HepG2 (cell line): ENCODE results near the gene C14orf93. TPM values are rescaled to one million over a fixed set of nuclear protein-coding genes. Genes with fewer than 3 reads are reported as not detected.
A peak's percentile ranks its signal among the peaks of the same experiment; 100 is the strongest.

ENCODE experiments used
- DBP ChIP-seq: sonication (generic); formaldehyde crosslinking; IDR thresholded peaks from 2 replicates; pipeline ENCODE4 v1.4.0; 2020; ENCODE audit warnings: missing genetic modification reagents; ENCODE audit errors: not compliant biosample characterization
- FOXA3 ChIP-seq: IDR thresholded peaks from 2 replicates; pipeline ENCODE4 v1.6.1; 2016; ENCODE audit warnings: missing genetic modification reagents, missing compliant biosample characterization
- HMGXB4 ChIP-seq, 2 experiments: sonication (generic) in 1 of 2; formaldehyde crosslinking in 1 of 2; IDR thresholded peaks; 2 replicates each; pipeline versions ENCODE4 v1.4.0 to v1.6.1; 2018 to 2020; ENCODE audit warnings: missing genetic modification reagents in 2 of 2, borderline replicate concordance in 1 of 2, low read depth in 1 of 2, mild to moderate bottlenecking in 1 of 2, missing biosample characterization in 1 of 2
- HNF1A ChIP-seq, 2 experiments: sonication (generic) in 1 of 2; formaldehyde crosslinking in 1 of 2; IDR thresholded peaks; 2 replicates each; pipeline versions ENCODE4 v1.4.0 to v1.6.1; 2016 to 2020; ENCODE audit warnings: borderline replicate concordance in 1 of 2, low read depth in 1 of 2, mild to moderate bottlenecking in 1 of 2, missing genetic modification reagents in 1 of 2
- IRF2 ChIP-seq: IDR thresholded peaks from 2 replicates; pipeline ENCODE4 v1.6.1; 2018; ENCODE audit warnings: missing genetic modification reagents, missing compliant biosample characterization
- NR2F6 ChIP-seq, 2 experiments: IDR thresholded peaks; 2 replicates each; pipeline ENCODE4 v1.6.1; 2016; ENCODE audit warnings: antibody characterized with exemption in 1 of 2, mild to moderate bottlenecking in 1 of 2
- TGIF2 ChIP-seq: IDR thresholded peaks from 2 replicates; pipeline ENCODE4 v1.6.1; 2016; ENCODE audit warnings: control low read depth, missing compliant biosample characterization
- U2AF1 ChIP-seq: fragments of 200-400 bp; formaldehyde crosslinking; optimal IDR thresholded peaks from 2 replicates; pipeline ENCODE3; 2017; ENCODE audit warnings: mild to moderate bottlenecking, low read depth, low read length
- YY1 ChIP-seq: IDR thresholded peaks from 2 replicates; pipeline ENCODE4 v1.6.1; 2011; ENCODE audit warnings: low read length, low read depth, moderate library complexity, mild to moderate bottlenecking; ENCODE audit not compliant: insufficient read depth, insufficient replicate concordance
- ZFP37 ChIP-seq: sonication (generic); formaldehyde crosslinking; IDR thresholded peaks from 2 replicates; pipeline ENCODE4 v1.4.0; 2020; ENCODE audit warnings: missing genetic modification reagents, borderline replicate concordance
- ZNF143 ChIP-seq: sonication (generic); formaldehyde crosslinking; IDR thresholded peaks from 2 replicates; pipeline ENCODE4 v1.4.0; 2020; ENCODE audit warnings: missing genetic modification reagents
- ZNF230 ChIP-seq: sonication (generic); formaldehyde crosslinking; IDR thresholded peaks from 2 replicates; pipeline ENCODE4 v1.4.0; 2020; ENCODE audit warnings: mild to moderate bottlenecking, missing genetic modification reagents
- ZNF331 ChIP-seq: sonication (generic); formaldehyde crosslinking; IDR thresholded peaks from 2 replicates; pipeline ENCODE4 v1.4.0; 2020; ENCODE audit warnings: missing genetic modification reagents
- ZNF484 ChIP-seq: sonication (generic); formaldehyde crosslinking; IDR thresholded peaks from 2 replicates; pipeline ENCODE4 v1.5.1; 2020; ENCODE audit warnings: mild to moderate bottlenecking, low read depth, missing genetic modification reagents, borderline replicate concordance
- ZNF546 ChIP-seq: sonication (generic); formaldehyde crosslinking; conservative IDR thresholded peaks from 2 replicates; pipeline ENCODE4 v1.8.1; 2023; ENCODE audit warnings: mild to moderate bottlenecking, missing genetic modification reagents
- ZNF691 ChIP-seq: sonication (generic); formaldehyde crosslinking; IDR thresholded peaks from 2 replicates; pipeline ENCODE4 v1.4.0; 2020; ENCODE audit warnings: missing genetic modification reagents, low read depth, mild to moderate bottlenecking, borderline replicate concordance
- ZNF777 ChIP-seq: sonication (generic); formaldehyde crosslinking; IDR thresholded peaks from 2 replicates; pipeline ENCODE4 v1.4.0; 2020; ENCODE audit warnings: missing genetic modification reagents
- ZXDC ChIP-seq: sonication (generic); formaldehyde crosslinking; IDR thresholded peaks from 2 replicates; pipeline ENCODE4 v1.5.0; 2020; ENCODE audit warnings: mild to moderate bottlenecking, missing genetic modification reagents
- polyA plus RNA-seq, 8 experiments: library from polyadenylated mRNA; depleted of rRNA in 3 of 8; stranded (reverse) in 7 of 8; unstranded in 1 of 8; fragments of >200 nt; fragmentation: Illumina TruSeq in 4 of 8; extraction: Trizol in 4 of 8; gene quantifications; 2 replicates each; pipeline versions ENCODE4 v1.2.1 to v1.2.3, GENCODE V29; 2011 to 2016; ENCODE audit warnings: low read depth in 4 of 8, missing spikeins in 1 of 8, mixed read lengths in 1 of 8; ENCODE audit not compliant: insufficient read depth in 1 of 8
- total RNA-seq, 5 experiments: library from RNA; depleted of rRNA; stranded (reverse); fragments of >200 nt; fragmentation: Illumina TruSeq; extraction: Trizol; gene quantifications; 2 replicates each; pipeline ENCODE4 v1.2.3, GENCODE V29; 2016; ENCODE audit warnings: low read depth in 1 of 5

C14orf93 gene
- total and polyA plus RNA-seq, 2 of the 13 experiments (the other 11 are each of a cell fraction or from before 2014, with no cell fraction given), result 11.4 to 22.5 TPM

GRCh38 chr14:23052182-23052623 is 42.3 kb upstream of the C14orf93 start (continued):
- TF ChIP-seq DBP (CRISPR knock-in tag) (no peak), ZNF546 (CRISPR knock-in tag) (no peak), FOXA3 (0 out of 2 replicates have a peak, but pooled peaks have one; percentile 12), YY1 (peak; percentile 22), ZNF484 (no peak), IRF2 (CRISPR knock-in tag) (no peak), U2AF1 (no peak), ZNF777 (CRISPR knock-in tag) (no peak), ZNF331 (CRISPR knock-in tag) (peak; percentile 42; the same call in 1 of the 2 replicates), ZNF230 (0 out of 2 replicates have a peak, but pooled peaks have one; percentile 58), TGIF2 (CRISPR knock-in tag) (no peak), NR2F6 (IDR thresholded peaks at IDR 0.05) (no peak), NR2F6 (CRISPR knock-in tag; IDR thresholded peaks at IDR 0.05) (no peak), ZNF143 (CRISPR knock-in tag) (no peak), ZFP37 (CRISPR knock-in tag) (no peak), HNF1A (IDR thresholded peaks at IDR 0.05; ENCODE audit: low read depth) (no peak), HNF1A (CRISPR knock-in tag; IDR thresholded peaks at IDR 0.05; ENCODE audit: borderline replicate concordance) (no peak), ZNF691 (0 out of 2 replicates have a peak, but pooled peaks have one; percentile 84), ZXDC (no peak), HMGXB4 (CRISPR knock-in tag; IDR thresholded peaks at IDR 0.05; ENCODE audit: borderline replicate concordance in 1 of 2, low read depth in 1 of 2) (peak; percentile 78 to 80; a peak in 3 of 4 replicates)
